HL-60 (cell line): ENCODE measurements around the gene VWA5B2.

ENCODE experiments used
- DNase-seq, 2 experiments: peaks; one replicate each; pipeline ENCODE4 v3.0.0-alpha.2; 2010 to 2020; ENCODE audit warnings: low read depth in 1 of 2, low spot score in 1 of 2
- H3K27ac ChIP-seq: fragments of 250-450 bp; sonication (Bioruptor Pico); replicated peaks from 2 replicates; pipeline ENCODE4 v1.5.1; 2020; ENCODE audit warnings: mild to moderate bottlenecking, moderate library complexity
- H3K27me3 ChIP-seq: fragments of 250-450 bp; sonication (Bioruptor Pico); 2 replicates; pipeline ENCODE4 v1.5.1; 2021; ENCODE audit warnings: mild to moderate bottlenecking, moderate library complexity; ENCODE audit not compliant: insufficient read depth, poor library complexity, severe bottlenecking
- H3K4me3 ChIP-seq: replicated peaks from 2 replicates; pipeline ENCODE4 v1.5.1; 2011; ENCODE audit warnings: mild to moderate bottlenecking, control low read depth, low read length; ENCODE audit not compliant: insufficient read depth
- CTCF ChIP-seq: IDR thresholded peaks from one replicate; pipeline ENCODE4 v1.5.1; 2011; ENCODE audit warnings: low read length, control low read depth, inconsistent platforms; ENCODE audit not compliant: insufficient read depth
- GABPA ChIP-seq: IDR thresholded peaks from 2 replicates; pipeline ENCODE4 v1.6.1; 2012; ENCODE audit warnings: low read depth
- POLR2AphosphoS5 ChIP-seq: IDR thresholded peaks from 2 replicates; pipeline ENCODE4 v1.6.1; 2012; ENCODE audit warnings: low read depth
- REST ChIP-seq: IDR thresholded peaks from 2 replicates; pipeline ENCODE4 v1.6.1; 2012; ENCODE audit warnings: low read depth; ENCODE audit not compliant: insufficient replicate concordance
- SPI1 ChIP-seq: IDR thresholded peaks from 2 replicates; pipeline ENCODE4 v1.6.1; 2012; ENCODE audit warnings: low read depth, mild to moderate bottlenecking, borderline replicate concordance

Gene VWA5B2

GRCh38 chr3:184236033-184236410 is 6.6 kb downstream of the VWA5B2 start:
- no peak for DNase-seq
- Histone ChIP-seq H3K27ac (no peak overlapping the region), H3K27me3 (peaks cover 15% of the 10 kb centered on the region), H3K4me3 (no peak overlapping the region)
- TF ChIP-seq POLR2AphosphoS5 (no peak), REST (no peak), GABPA (no peak), CTCF (no peak), SPI1 (no peak)

- Histone ChIP-seq H3K27me3 (peaks cover 9% of the 10 kb centered on the region), H3K4me3 (no peak overlapping the region), H3K27ac (no peak overlapping the region)
- TF ChIP-seq POLR2AphosphoS5 (no peak), GABPA (no peak), CTCF (no peak), REST (no peak)
- DNase-seq, result no peak
Measured at GRCh38 chr3:184236636-184237035, 7.3 kb downstream of the VWA5B2 start.

- no peak for TF ChIP-seq POLR2AphosphoS5
- TF ChIP-seq SPI1, result no peak
- TF ChIP-seq REST, result no peak
- TF ChIP-seq GABPA, result no peak
- TF ChIP-seq CTCF, result no peak
- H3K27me3 ChIP-seq, result peaks cover 5% of the 10 kb centered on the region
- no peak overlapping the region for H3K4me3 ChIP-seq
- H3K27ac ChIP-seq, result no peak overlapping the region
- DNase-seq, result no peak
Measured at GRCh38 chr3:184237211-184237610, 7.8 kb downstream of the VWA5B2 start.
